Measurements from ENCODE around the gene ADCK1. TPM values are rescaled to one million over a fixed set of nuclear protein-coding genes. Genes with fewer than 3 reads are reported as not detected.

Gene ADCK1
- polyA plus RNA-seq, 2 of the 4 experiments (the other 2 are of a cell fraction): 6.6 to 8.1 TPM

- ChIA-PET CTCF (interaction anchor here (0.6 kb wide), 1 partner anchor 9 kb away, joined by 3 read pairs; no protein-coding TSS in a partner anchor), POLR2A (no interaction called here)
- FAIRE-seq (no peak), ATAC-seq (no peak), DNase-seq (ENCODE audit: low read depth in 1 of 2, low spot score in 1 of 2) (peak; percentile 19 to 49)
- Histone ChIP-seq H3K4me1 (no peaks in the 10 kb centered on the region), H3K9me3 (no peaks in the 10 kb centered on the region), H3K27ac (no peak overlapping the region), H3K4me2 (no peak overlapping the region), H3K4me3 (no peak overlapping the region)
- TF ChIP-seq, protein P1, sequence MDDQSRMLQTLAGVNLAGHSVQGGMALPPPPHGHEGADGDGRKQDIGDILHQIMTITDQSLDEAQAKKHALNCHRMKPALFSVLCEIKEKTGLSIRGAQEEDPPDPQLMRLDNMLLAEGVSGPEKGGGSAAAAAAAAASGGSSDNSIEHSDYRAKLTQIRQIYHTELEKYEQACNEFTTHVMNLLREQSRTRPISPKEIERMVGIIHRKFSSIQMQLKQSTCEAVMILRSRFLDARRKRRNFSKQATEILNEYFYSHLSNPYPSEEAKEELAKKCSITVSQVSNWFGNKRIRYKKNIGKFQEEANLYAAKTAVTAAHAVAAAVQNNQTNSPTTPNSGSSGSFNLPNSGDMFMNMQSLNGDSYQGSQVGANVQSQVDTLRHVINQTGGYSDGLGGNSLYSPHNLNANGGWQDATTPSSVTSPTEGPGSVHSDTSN (IDR thresholded peaks at IDR 0.05): no peak
- peak in 1 of 2 experiments; percentile 35; a peak in 1 of 5 replicates for TF ChIP-seq RAD21 (conservative IDR thresholded peaks at IDR 0.05 in 1 of 2, IDR thresholded peaks at IDR 0.05 in 1 of 2)
- TF ChIP-seq CBX2 (IDR thresholded peaks at IDR 0.05; ENCODE audit: borderline replicate concordance, low read depth): no peak
- peak; percentile 38; the same call in 1 of the 3 replicates for TF ChIP-seq CTCF (IDR thresholded peaks at IDR 0.05)
- TF ChIP-seq CEBPB (IDR thresholded peaks at IDR 0.05): no peak
- no peak for TF ChIP-seq RNF2 (IDR thresholded peaks at IDR 0.05; ENCODE audit: borderline replicate concordance, low read depth)
- WGBS (ENCODE audit: missing lambda C conversion rate): 43% methylated on average over 6 of the region's 6 CpGs
Observed at GRCh38 chr14:77804592-77804991, 4.7 kb downstream of the ADCK1 start.

DNA sequence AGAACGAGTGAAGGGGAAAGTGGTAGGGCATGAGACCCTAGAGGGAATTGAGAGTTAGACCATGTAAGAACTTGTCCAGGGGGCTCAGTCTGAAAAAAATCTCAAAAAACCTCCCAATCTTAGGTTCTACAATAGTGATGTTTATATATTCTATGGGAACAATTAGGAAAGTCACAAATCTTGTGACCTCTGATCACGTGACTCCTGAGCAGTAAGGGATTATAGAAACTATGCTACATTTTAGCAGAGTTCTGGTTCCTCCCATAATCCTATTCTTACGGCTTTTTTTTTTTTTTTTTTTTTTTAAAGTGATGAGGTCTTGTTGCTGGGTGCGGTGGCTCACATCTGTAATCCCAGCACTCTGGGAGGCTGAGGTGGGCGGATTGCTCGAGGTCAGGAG lies 5.8 kb downstream of the ADCK1 start:
- no peaks in the 10 kb centered on the region for H3K9me3 ChIP-seq
- ATAC-seq: no peak
- CTCF ChIA-PET: no interaction called here
- H3K4me2 ChIP-seq: no peak overlapping the region
- POLR2A ChIA-PET: no interaction called here
- no peak for FAIRE-seq
- 79% methylated on average over 6 of the region's 6 CpGs for WGBS (ENCODE audit: missing lambda C conversion rate)
- H3K4me3 ChIP-seq: no peak overlapping the region
- TF ChIP-seq FOSB (CRISPR knock-in tag; IDR thresholded peaks at IDR 0.05) (no peak), USF2 (IDR thresholded peaks at IDR 0.05) (no peak), HOXA7 (CRISPR knock-in tag; IDR thresholded peaks at IDR 0.05) (no peak), KDM5A (IDR thresholded peaks at IDR 0.05) (no peak), ZFP36 (IDR thresholded peaks at IDR 0.05; ENCODE audit: borderline replicate concordance, partially characterized antibody) (no peak)
- H3K27ac ChIP-seq: no peak overlapping the region
- H3K4me1 ChIP-seq: no peaks in the 10 kb centered on the region
- DNase-seq (ENCODE audit: low read depth in 1 of 2, low spot score in 1 of 2): no peak

DNA sequence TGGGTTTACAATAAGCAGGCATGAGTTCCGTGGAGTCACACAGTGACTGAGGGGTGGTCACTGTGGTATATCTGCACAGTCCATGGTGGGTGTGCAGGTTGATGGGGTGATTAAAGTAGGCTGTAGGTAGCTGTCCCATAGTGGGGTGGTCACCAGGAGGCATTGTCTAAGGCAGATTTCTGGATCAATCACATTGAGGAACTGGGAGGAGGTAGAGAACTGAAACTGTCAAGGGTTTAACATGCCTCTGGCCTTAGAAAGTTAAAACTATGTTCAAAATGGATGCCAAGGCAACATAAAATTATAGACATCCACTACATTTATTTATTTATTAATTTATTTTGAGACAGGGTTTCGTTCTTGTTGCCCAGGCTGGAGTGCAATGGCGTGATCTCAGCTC lies 8.3 kb downstream of the ADCK1 start:
- Histone ChIP-seq H3K27ac (no peak overlapping the region), H3K4me1 (no peaks in the 10 kb centered on the region), H3K4me2 (no peak overlapping the region), H3K9me3 (no peaks in the 10 kb centered on the region), H3K4me3 (no peak overlapping the region)
- DNase-seq (ENCODE audit: low read depth in 1 of 2, low spot score in 1 of 2): no peak
- TF ChIP-seq CHD2 (IDR thresholded peaks at IDR 0.05; ENCODE audit: low read length, partially characterized antibody) (no peak), POLR2A (IDR thresholded peaks at IDR 0.05; ENCODE audit: low read length) (no peak), MAZ (IDR thresholded peaks at IDR 0.05; ENCODE audit: borderline replicate concordance, low read depth, low read length) (no peak), POLR2AphosphoS2 (conservative IDR thresholded peaks at IDR 0.05; ENCODE audit: low read length) (no peak)
- POLR2A ChIA-PET: no interaction called here
- CTCF ChIA-PET: no interaction called here
- no peak for ATAC-seq
- no peak for FAIRE-seq
- 85% methylated on average over 3 of the region's 3 CpGs for WGBS (ENCODE audit: missing lambda C conversion rate)

DNA sequence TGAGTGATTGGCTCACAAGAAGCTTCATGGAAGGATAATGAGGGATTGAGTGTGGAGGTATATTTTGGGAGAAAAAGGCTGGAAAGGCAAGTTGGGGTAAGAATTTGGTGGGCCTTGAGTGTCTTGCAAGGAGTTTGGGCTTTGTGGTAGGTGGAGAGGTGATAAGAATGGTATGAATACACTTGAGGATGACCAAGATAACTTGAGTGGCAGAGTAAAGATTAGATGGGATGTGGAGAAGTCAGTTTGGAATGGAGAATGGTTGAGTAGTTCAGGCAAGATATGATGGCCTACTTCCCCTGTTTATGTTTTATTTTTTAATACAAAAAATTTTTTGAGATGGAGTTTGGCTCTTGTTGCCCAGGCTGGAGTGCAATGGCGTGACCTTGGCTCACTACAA lies 9.1 kb downstream of the ADCK1 start:
- POLR2A ChIA-PET: no interaction called here
- WGBS (ENCODE audit: missing lambda C conversion rate): 80% methylated on average over 1 of the region's 1 CpG
- CTCF ChIA-PET: no interaction called here
- DNase-seq (ENCODE audit: low read depth in 1 of 2, low spot score in 1 of 2) (no peak), FAIRE-seq (no peak), ATAC-seq (no peak)
- Histone ChIP-seq H3K4me1 (no peaks in the 10 kb centered on the region), H3K4me2 (no peak overlapping the region), H3K4me3 (no peak overlapping the region), H3K9me3 (no peaks in the 10 kb centered on the region), H3K27ac (no peak overlapping the region)
- TF ChIP-seq CHD4 (IDR thresholded peaks at IDR 0.05; ENCODE audit: borderline replicate concordance) (no peak), SREBF2 (IDR thresholded peaks at IDR 0.05) (no peak), MAX (IDR thresholded peaks at IDR 0.05) (no peak), PHF8 (IDR thresholded peaks at IDR 0.05; ENCODE audit: borderline replicate concordance, low read depth) (no peak), JUN (IDR thresholded peaks at IDR 0.05) (no peak), EHMT2 (IDR thresholded peaks at IDR 0.05; ENCODE audit: low read depth) (no peak), CBX8 (IDR thresholded peaks at IDR 0.05) (no peak), KDM5A (IDR thresholded peaks at IDR 0.05) (no peak), SMC3 (IDR thresholded peaks at IDR 0.05) (no peak), ZNF302 (CRISPR knock-in tag; IDR thresholded peaks at IDR 0.05) (no peak), ZC3H11A (IDR thresholded peaks at IDR 0.05) (no peak), MAZ (IDR thresholded peaks at IDR 0.05; ENCODE audit: borderline replicate concordance, low read depth, low read length) (no peak)
- TF ChIP-seq, protein P1 (IDR thresholded peaks at IDR 0.05): no peak
- TF ChIP-seq, protein P2, sequence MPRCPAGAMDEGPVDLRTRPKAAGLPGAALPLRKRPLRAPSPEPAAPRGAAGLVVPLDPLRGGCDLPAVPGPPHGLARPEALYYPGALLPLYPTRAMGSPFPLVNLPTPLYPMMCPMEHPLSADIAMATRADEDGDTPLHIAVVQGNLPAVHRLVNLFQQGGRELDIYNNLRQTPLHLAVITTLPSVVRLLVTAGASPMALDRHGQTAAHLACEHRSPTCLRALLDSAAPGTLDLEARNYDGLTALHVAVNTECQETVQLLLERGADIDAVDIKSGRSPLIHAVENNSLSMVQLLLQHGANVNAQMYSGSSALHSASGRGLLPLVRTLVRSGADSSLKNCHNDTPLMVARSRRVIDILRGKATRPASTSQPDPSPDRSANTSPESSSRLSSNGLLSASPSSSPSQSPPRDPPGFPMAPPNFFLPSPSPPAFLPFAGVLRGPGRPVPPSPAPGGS (IDR thresholded peaks at IDR 0.05): no peak
